Measurements from ENCODE around the gene DPYSL5. TPM values are rescaled to one million over a fixed set of nuclear protein-coding genes. Genes with fewer than 3 reads are reported as not detected.
"Not testable (repeated sequence)": the region's sequence is repeated elsewhere in the genome, so short reads cannot be mapped to it uniquely, and the experiment has no call there.

Gene DPYSL5
- polyA plus RNA-seq, 2 of the 4 experiments (the other 2 are of a cell fraction), result 2.5 to 8.2 TPM

- FAIRE-seq (no peak), ATAC-seq (no peak), DNase-seq (ENCODE audit: low read depth in 1 of 2, low spot score in 1 of 2) (no peak)
- Histone ChIP-seq H3K27ac (no peak overlapping the region), H3K9me3 (no peaks in the 10 kb centered on the region), H3K4me1 (no peaks in the 10 kb centered on the region), H3K4me2 (no peak overlapping the region), H3K4me3 (no peak overlapping the region)
- 70% methylated on average over 14 of the region's 14 CpGs for WGBS (ENCODE audit: missing lambda C conversion rate)
- POLR2A ChIA-PET, result no interaction called here
- CTCF ChIA-PET, result interaction anchor here (1.2 to 4.9 kb wide), 4 partner anchors 9 to 131 kb away, joined by 3 to 17 read pairs (median 4); no protein-coding TSS in a partner anchor
- no peak for TF ChIP-seq JUNB (IDR thresholded peaks at IDR 0.05)
- peak; percentile 66 for TF ChIP-seq MAFK (IDR thresholded peaks at IDR 0.05; ENCODE audit: partially characterized antibody)
- no peak for TF ChIP-seq CTCF (IDR thresholded peaks at IDR 0.05)
Observed at GRCh38 chr2:26811791-26812694, 35.9 kb upstream of the DPYSL5 start.

GRCh38 chr2:26812731-26813130 lies 35.2 kb upstream of the DPYSL5 start:
- WGBS (ENCODE audit: missing lambda C conversion rate), result 65% methylated on average over 3 of the region's 3 CpGs
- ATAC-seq (no peak), DNase-seq (ENCODE audit: low read depth in 1 of 2, low spot score in 1 of 2) (no peak)

GRCh38 chr2:26814072-26814765 lies 33.7 kb upstream of the DPYSL5 start:
- not testable (repeated sequence) for FAIRE-seq
- WGBS (ENCODE audit: missing lambda C conversion rate), result 90% methylated on average over 41 of the region's 52 CpGs
- CTCF ChIA-PET, result interaction anchor here (1.1 to 1.6 kb wide), 5 partner anchors 9 to 208 kb away, joined by 3 to 6 read pairs (median 4); no protein-coding TSS in a partner anchor

More at GRCh38 chr2:26812731-26813130, 35.2 kb upstream of the DPYSL5 start:
- no peak for FAIRE-seq
- no peak overlapping the region for H3K4me2 ChIP-seq
- TF ChIP-seq NPAS2 (CRISPR knock-in tag; IDR thresholded peaks at IDR 0.05; ENCODE audit: borderline replicate concordance) (no peak), MAX (IDR thresholded peaks at IDR 0.05) (no peak)
- H3K4me3 ChIP-seq, result no peak overlapping the region
- CTCF ChIA-PET, result interaction anchor here (0.9 to 1.7 kb wide), 3 partner anchors 9 to 204 kb away, joined by 4 to 5 read pairs (median 4); no protein-coding TSS in a partner anchor
- H3K4me1 ChIP-seq, result no peaks in the 10 kb centered on the region
- POLR2A ChIA-PET, result no interaction called here
- H3K9me3 ChIP-seq, result no peaks in the 10 kb centered on the region
- no peak overlapping the region for H3K27ac ChIP-seq

GRCh38 chr2:26816893-26817292 lies 31.0 kb upstream of the DPYSL5 start:
- H3K4me1 ChIP-seq, result no peaks in the 10 kb centered on the region
- FAIRE-seq (no peak), DNase-seq (ENCODE audit: low read depth in 1 of 2, low spot score in 1 of 2) (no peak), ATAC-seq (peak; percentile 33 to 61; a peak in 3 of 6 replicates)
- POLR2A ChIA-PET, result no interaction called here
- WGBS (ENCODE audit: missing lambda C conversion rate), result 43% methylated on average over 3 of the region's 3 CpGs
- H3K27ac ChIP-seq, result no peak overlapping the region
- CTCF ChIA-PET, result interaction anchor here (0.5 to 2.7 kb wide), 8 partner anchors 9 to 199 kb away, joined by 3 to 11 read pairs (median 3); no protein-coding TSS in a partner anchor
- no peak overlapping the region for H3K4me2 ChIP-seq
- no peaks in the 10 kb centered on the region for H3K9me3 ChIP-seq
- H3K4me3 ChIP-seq, result no peak overlapping the region
- TF ChIP-seq TFCP2L1 (CRISPR knock-in tag; IDR thresholded peaks at IDR 0.05) (no peak), RNF2 (IDR thresholded peaks at IDR 0.05; ENCODE audit: borderline replicate concordance, low read depth) (no peak), HOXB13 (CRISPR knock-in tag; IDR thresholded peaks at IDR 0.05; ENCODE audit: low read depth) (no peak), RFX5 (IDR thresholded peaks at IDR 0.05) (no peak), NPAS2 (CRISPR knock-in tag; IDR thresholded peaks at IDR 0.05; ENCODE audit: borderline replicate concordance) (no peak), JUNB (IDR thresholded peaks at IDR 0.05) (no peak), E2F6 (IDR thresholded peaks at IDR 0.05; ENCODE audit: borderline replicate concordance, low read depth) (no peak), ZNF302 (CRISPR knock-in tag; IDR thresholded peaks at IDR 0.05) (no peak), KDM1A (IDR thresholded peaks at IDR 0.05; ENCODE audit: low read depth) (no peak), SREBF2 (IDR thresholded peaks at IDR 0.05) (no peak), BCL3 (IDR thresholded peaks at IDR 0.05) (no peak)

More at GRCh38 chr2:26814072-26814765, 33.7 kb upstream of the DPYSL5 start:
- ATAC-seq; H3K4me3 ChIP-seq; H3K4me2 ChIP-seq; H3K9me3 ChIP-seq; H3K4me1 ChIP-seq; DNase-seq (ENCODE audit: low read depth in 1 of 2, low spot score in 1 of 2); H3K27ac ChIP-seq; POLR2A ChIA-PET: not testable (repeated sequence)

All from A549 (cell line).